ENCODE data around the gene SF3B2.
"Not testable (repeated sequence)": the region's sequence is repeated elsewhere in the genome, so short reads cannot be mapped to it uniquely, and the experiment has no call there.

The SF3B2 gene, protein sequence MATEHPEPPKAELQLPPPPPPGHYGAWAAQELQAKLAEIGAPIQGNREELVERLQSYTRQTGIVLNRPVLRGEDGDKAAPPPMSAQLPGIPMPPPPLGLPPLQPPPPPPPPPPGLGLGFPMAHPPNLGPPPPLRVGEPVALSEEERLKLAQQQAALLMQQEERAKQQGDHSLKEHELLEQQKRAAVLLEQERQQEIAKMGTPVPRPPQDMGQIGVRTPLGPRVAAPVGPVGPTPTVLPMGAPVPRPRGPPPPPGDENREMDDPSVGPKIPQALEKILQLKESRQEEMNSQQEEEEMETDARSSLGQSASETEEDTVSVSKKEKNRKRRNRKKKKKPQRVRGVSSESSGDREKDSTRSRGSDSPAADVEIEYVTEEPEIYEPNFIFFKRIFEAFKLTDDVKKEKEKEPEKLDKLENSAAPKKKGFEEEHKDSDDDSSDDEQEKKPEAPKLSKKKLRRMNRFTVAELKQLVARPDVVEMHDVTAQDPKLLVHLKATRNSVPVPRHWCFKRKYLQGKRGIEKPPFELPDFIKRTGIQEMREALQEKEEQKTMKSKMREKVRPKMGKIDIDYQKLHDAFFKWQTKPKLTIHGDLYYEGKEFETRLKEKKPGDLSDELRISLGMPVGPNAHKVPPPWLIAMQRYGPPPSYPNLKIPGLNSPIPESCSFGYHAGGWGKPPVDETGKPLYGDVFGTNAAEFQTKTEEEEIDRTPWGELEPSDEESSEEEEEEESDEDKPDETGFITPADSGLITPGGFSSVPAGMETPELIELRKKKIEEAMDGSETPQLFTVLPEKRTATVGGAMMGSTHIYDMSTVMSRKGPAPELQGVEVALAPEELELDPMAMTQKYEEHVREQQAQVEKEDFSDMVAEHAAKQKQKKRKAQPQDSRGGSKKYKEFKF

DNA sequence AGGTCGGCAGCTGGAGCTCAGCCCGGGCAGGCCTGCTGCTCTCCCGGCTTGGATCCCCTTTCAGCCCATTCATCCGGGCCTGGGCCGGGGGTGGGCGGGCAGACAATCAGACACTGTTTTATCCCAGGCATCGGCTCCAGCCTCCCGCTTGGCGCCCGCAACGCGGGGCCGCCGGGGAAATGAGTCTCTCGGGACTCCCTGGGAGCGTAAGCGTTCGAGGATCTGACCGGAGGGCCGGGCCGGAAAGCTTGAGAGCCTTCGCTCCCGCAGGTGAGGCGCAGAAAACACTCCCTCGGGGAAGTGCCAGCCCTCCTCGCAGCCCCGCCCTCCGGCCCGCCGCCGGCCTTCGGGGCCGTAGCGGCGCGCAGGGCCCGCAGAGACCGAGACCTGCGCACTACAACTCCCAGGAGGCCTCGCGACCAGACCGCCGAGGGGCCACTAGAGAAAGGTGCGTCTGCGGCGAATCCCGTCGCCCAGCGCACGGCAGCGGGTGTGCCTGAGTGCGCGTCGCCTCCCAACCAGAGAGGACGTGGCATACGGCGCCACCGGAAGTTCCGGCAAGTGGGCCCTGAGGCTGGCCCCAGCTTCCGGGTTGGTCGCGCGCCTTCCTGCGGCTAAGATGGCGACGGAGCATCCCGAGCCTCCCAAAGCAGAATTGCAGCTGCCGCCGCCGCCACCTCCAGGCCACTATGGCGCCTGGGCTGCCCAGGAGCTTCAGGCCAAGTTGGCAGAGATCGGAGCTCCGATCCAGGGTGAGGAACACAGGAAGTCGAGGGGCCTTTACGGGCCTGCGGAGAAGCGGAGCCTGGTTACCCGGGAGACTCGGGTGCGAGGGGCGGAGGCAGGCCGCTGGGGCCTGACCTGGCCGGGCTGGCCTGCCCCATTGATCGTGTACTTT lies at the start of gene SF3B2:
Gene SF3B2, plus strand, starts transcription at position 599 of the 898 bp plus-strand sequence. Its CDS starts 21 bp downstream, at position 620.
- Mint-ChIP-seq H3K4me1 (ENCODE audit: low read depth) (peaks cover 23% of the 10 kb centered on the region), H3K4me3 (peak within 1 kb of the TSS; percentile 100), H3K9me3 (no peaks in the 10 kb centered on the region), H3K27me3 (ENCODE audit: low read depth) (peaks cover 5% of the 10 kb centered on the region), H3K27ac (peak within 1 kb of the TSS; percentile 99), H3K36me3 (ENCODE audit: low read depth) (peaks cover 40% of the 10 kb centered on the region)
- DNase-seq (ENCODE audit: low spot score) = peak; percentile 99

DNA sequence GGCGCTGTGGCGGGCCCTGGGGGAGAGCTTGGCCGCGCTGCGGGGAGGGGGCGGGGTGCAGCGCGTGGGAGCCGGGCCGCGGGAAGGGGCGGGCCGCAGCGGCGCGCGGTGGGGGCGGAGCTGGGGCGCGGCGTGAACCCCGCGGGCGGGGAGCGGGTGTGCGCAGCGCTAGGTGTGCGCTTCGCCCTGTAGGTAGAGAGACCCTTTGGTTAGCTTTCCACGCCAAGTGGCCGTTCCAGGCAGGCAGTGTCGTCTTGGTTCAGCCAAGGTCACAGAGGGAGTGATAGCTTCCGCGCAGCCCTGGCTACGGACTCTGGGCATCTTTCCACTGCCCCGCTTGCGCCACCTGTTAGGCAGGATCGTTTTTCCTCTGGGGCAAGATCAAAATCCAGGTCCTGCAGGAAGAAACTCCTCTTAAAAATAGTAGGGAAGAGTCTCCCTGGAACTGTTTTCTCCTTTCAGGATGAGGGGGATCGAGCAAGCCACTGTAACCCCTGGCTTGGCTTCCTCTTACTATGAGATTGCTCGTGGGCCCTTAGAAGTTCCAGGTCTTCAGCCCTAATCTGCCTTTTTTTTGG lies 49.4 kb upstream of the SF3B2 start:
- H3K36me3 Mint-ChIP-seq (ENCODE audit: low read depth) = peaks cover 45% of the 10 kb centered on the region
- H3K4me1 Mint-ChIP-seq (ENCODE audit: low read depth) = peaks cover 14% of the 10 kb centered on the region
- no peaks in the 10 kb centered on the region for H3K9me3 Mint-ChIP-seq
- peak overlapping the region; percentile 99 for H3K4me3 Mint-ChIP-seq
- H3K27me3 Mint-ChIP-seq (ENCODE audit: low read depth) = no peaks in the 10 kb centered on the region
- DNase-seq (ENCODE audit: low spot score) = no peak
- H3K27ac Mint-ChIP-seq = peak overlapping the region; percentile 98

DNA sequence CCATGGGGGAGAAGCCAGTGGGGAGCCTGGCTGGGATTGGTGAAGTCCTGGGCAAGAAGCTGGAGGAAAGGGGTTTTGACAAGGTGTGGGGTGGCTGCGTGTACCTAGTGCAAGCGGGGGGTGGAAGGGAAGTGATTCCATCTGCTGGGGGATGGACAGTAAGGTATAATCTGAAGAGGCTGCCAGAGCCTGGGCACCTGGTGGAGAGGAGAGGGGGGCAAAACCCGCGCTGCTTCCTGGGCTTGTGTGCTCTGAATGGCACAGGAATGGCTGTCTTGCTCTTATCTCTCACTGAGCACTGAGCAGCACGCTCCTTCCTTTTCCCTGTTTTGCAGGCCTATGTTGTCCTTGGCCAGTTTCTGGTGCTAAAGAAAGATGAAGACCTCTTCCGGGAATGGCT lies 48.9 kb upstream of the SF3B2 start:
- H3K4me1 Mint-ChIP-seq (ENCODE audit: low read depth) = peaks cover 14% of the 10 kb centered on the region

GRCh38 chr11:66004186-66004585 lies 48.0 kb upstream of the SF3B2 start:
- H3K27me3 Mint-ChIP-seq (ENCODE audit: low read depth) = no peaks in the 10 kb centered on the region
- H3K4me1 Mint-ChIP-seq (ENCODE audit: low read depth) = peaks cover 14% of the 10 kb centered on the region
- peak overlapping the region; percentile 67 for H3K4me3 Mint-ChIP-seq
- no peak for DNase-seq (ENCODE audit: low spot score)
- no peaks in the 10 kb centered on the region for H3K9me3 Mint-ChIP-seq
- H3K27ac Mint-ChIP-seq = no peak overlapping the region
- peaks cover 31% of the 10 kb centered on the region for H3K36me3 Mint-ChIP-seq (ENCODE audit: low read depth)

More for the DNA sequence above, 48.9 kb upstream of the SF3B2 start:
- H3K27me3 Mint-ChIP-seq (ENCODE audit: low read depth) = no peaks in the 10 kb centered on the region
- peaks cover 40% of the 10 kb centered on the region for H3K36me3 Mint-ChIP-seq (ENCODE audit: low read depth)
- DNase-seq (ENCODE audit: low spot score) = no peak
- H3K9me3 Mint-ChIP-seq = no peaks in the 10 kb centered on the region
- H3K4me3 Mint-ChIP-seq = peak overlapping the region; percentile 99
- H3K27ac Mint-ChIP-seq = peak overlapping the region; percentile 78

DNA sequence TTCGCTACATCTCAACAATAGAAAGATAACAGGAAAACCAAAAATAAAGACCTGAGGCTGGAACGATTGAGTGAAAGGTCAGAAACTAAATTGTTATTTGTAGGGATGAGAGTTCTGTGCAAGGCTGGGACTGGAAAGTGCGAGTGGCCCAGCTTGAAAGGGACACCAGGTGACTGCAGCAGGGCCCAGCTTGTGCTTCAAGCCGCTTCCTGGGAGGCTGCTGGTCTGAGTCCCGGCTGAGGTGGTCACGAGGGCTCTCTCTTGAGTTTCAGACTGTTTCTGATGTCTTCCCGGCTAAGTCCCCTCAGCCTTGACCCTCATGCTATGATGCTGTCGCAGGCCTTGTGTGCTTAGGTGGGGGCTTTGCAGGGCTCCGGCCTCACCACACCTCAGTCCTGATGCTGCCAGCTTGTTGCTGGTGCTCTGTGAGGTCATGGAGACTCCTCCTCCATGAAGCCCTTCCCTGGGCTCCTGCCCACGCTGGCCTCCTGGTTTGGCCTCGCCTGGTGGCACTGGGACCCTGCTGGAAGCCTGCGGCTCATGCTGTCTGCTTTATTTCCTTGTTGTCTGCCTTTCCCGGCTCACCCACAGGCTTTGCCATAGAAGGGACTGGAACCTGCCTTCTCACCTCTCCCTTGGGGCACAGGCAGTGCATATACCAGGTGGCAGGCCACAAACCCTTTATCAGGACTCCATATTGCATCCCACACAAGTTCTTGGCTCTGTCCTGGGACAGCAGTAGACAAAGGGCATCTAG lies 45.9 kb upstream of the SF3B2 start:
- no peak for DNase-seq (ENCODE audit: low spot score)
- Mint-ChIP-seq H3K27ac (no peak overlapping the region), H3K9me3 (no peaks in the 10 kb centered on the region), H3K4me3 (no peak overlapping the region), H3K36me3 (ENCODE audit: low read depth) (peaks cover 19% of the 10 kb centered on the region), H3K4me1 (ENCODE audit: low read depth) (peaks cover 10% of the 10 kb centered on the region), H3K27me3 (ENCODE audit: low read depth) (peaks cover 11% of the 10 kb centered on the region)

- Mint-ChIP-seq H3K9me3 (no peaks in the 10 kb centered on the region), H3K4me1 (ENCODE audit: low read depth) (peaks cover 10% of the 10 kb centered on the region)
Observed at GRCh38 chr11:66006891-66007176, 45.3 kb upstream of the SF3B2 start.

DNA sequence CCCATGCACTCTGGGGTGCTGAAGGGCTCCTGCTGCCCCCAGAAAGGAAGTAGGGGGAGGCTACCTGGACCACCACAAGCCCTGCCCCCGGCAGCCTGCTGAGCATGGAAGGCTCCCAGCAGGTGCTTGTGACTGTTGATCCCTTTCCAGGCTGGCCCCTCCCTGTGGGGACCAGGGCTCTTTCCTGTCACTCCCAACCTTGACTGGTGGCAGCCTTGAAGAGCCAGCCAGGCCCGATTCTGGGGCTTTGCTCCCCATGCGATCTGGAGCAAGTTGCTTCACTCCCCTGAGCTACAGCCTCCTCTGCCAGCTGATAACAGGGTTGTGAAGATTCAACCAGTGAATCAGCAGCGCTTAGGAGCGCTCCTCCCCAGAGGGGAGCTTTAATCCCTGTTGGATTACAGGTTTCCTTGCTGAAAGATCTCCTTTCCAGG lies 44.9 kb upstream of the SF3B2 start:
- H3K4me1 Mint-ChIP-seq (ENCODE audit: low read depth) = peaks cover 10% of the 10 kb centered on the region
- no peaks in the 10 kb centered on the region for H3K9me3 Mint-ChIP-seq
- DNase-seq (ENCODE audit: low spot score) = no peak
- H3K4me3 Mint-ChIP-seq = no peak overlapping the region
- no peak overlapping the region for H3K27ac Mint-ChIP-seq
- H3K27me3 Mint-ChIP-seq (ENCODE audit: low read depth) = peaks cover 14% of the 10 kb centered on the region
- H3K36me3 Mint-ChIP-seq (ENCODE audit: low read depth) = peaks cover 14% of the 10 kb centered on the region

More at GRCh38 chr11:66006891-66007176, 45.3 kb upstream of the SF3B2 start:
- H3K27ac Mint-ChIP-seq = no peak overlapping the region
- H3K27me3 Mint-ChIP-seq (ENCODE audit: low read depth) = peaks cover 14% of the 10 kb centered on the region
- peaks cover 17% of the 10 kb centered on the region for H3K36me3 Mint-ChIP-seq (ENCODE audit: low read depth)
- no peak overlapping the region for H3K4me3 Mint-ChIP-seq
- no peak for DNase-seq (ENCODE audit: low spot score)

- H3K4me1 Mint-ChIP-seq (ENCODE audit: low read depth) = peaks cover 8% of the 10 kb centered on the region
- H3K36me3 Mint-ChIP-seq (ENCODE audit: low read depth) = peaks cover 11% of the 10 kb centered on the region
- peaks cover 19% of the 10 kb centered on the region for H3K27me3 Mint-ChIP-seq (ENCODE audit: low read depth)
- DNase-seq (ENCODE audit: low spot score) = no peak
- H3K4me3 Mint-ChIP-seq = no peak overlapping the region
- H3K9me3 Mint-ChIP-seq = no peaks in the 10 kb centered on the region
- no peak overlapping the region for H3K27ac Mint-ChIP-seq
Observed at GRCh38 chr11:66008095-66008467, 44.1 kb upstream of the SF3B2 start.

GRCh38 chr11:66008468-66009101 lies 43.6 kb upstream of the SF3B2 start:
- no peak for DNase-seq (ENCODE audit: low spot score)
- Mint-ChIP-seq H3K27ac (no peak overlapping the region), H3K4me3 (no peak overlapping the region), H3K4me1 (ENCODE audit: low read depth) (peaks cover 3% of the 10 kb centered on the region), H3K9me3 (no peaks in the 10 kb centered on the region), H3K27me3 (ENCODE audit: low read depth) (peaks cover 23% of the 10 kb centered on the region), H3K36me3 (ENCODE audit: low read depth) (peaks cover 11% of the 10 kb centered on the region)

DNA sequence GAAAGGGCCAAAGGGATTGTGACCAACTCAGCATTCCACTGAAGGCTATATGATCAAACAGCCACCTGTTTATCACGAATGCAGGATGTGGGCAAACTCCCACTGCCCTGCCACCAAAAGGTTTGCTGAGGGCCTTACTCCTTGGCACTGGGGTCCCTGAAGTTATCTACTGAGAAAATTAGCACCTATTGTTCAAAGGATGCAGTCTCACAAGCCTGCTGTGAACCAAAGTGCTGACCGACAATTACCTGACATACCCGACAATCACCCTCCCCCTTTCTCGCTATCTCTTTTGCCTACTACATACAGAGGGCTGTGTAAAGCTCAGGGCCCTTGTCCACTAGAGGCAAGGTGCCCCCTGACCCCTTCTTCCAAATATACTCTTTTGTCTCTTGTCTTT lies 42.1 kb upstream of the SF3B2 start:
- DNase-seq (ENCODE audit: low spot score); H3K27ac Mint-ChIP-seq; H3K36me3 Mint-ChIP-seq (ENCODE audit: low read depth); H3K4me1 Mint-ChIP-seq (ENCODE audit: low read depth); H3K9me3 Mint-ChIP-seq; H3K4me3 Mint-ChIP-seq: not testable (repeated sequence)
- peaks cover 23% of the 10 kb centered on the region for H3K27me3 Mint-ChIP-seq (ENCODE audit: low read depth)

DNA sequence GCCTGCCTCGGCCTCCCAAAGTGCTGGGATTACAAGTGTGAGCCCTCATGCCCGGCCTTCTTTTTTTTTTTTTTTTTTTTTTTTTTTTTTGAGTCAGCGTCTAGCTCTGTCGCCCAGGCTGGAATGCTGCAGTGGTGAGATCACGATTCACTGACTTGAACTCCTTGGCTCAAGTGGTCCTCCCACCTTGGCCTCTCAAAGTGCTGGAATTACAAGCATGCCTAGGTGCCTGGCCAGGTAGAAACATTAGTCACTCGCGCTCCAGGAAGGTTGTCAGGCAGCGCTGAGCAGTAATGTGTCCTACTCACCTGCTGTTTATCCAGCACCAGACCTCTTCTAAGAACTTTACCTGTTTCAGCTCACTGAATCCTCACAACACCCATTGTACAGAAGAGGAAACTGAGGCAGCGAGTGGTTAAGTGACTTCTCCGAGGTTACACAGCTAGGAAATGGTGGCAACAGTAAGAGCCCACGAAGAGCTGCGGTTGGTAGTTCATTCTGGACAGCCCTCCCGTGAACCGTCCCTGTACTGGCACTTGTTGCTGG lies 40.9 kb upstream of the SF3B2 start:
- Mint-ChIP-seq H3K4me3 (no peak overlapping the region), H3K27me3 (ENCODE audit: low read depth) (peaks cover 23% of the 10 kb centered on the region), H3K4me1 (ENCODE audit: low read depth) (no peaks in the 10 kb centered on the region), H3K27ac (no peak overlapping the region), H3K36me3 (ENCODE audit: low read depth) (no peaks in the 10 kb centered on the region), H3K9me3 (no peaks in the 10 kb centered on the region)
- DNase-seq (ENCODE audit: low spot score) = no peak

- DNase-seq (ENCODE audit: low spot score) = no peak
- Mint-ChIP-seq H3K4me1 (ENCODE audit: low read depth) (no peaks in the 10 kb centered on the region), H3K36me3 (ENCODE audit: low read depth) (no peaks in the 10 kb centered on the region), H3K4me3 (no peak within 1 kb of the TSS), H3K9me3 (no peaks in the 10 kb centered on the region), H3K27me3 (ENCODE audit: low read depth) (peaks cover 23% of the 10 kb centered on the region), H3K27ac (no peak within 1 kb of the TSS)
Observed at GRCh38 chr11:66011785-66012303, 40.3 kb upstream of the SF3B2 start, which contains the start of gene CST6. TSS of gene CST6 (plus strand) at chr11:66012008. CDS start at chr11:66012045, 37 bp downstream.
